ENCODE data around the gene NUFIP2.
"Not testable (repeated sequence)": the region's sequence is repeated elsewhere in the genome, so short reads cannot be mapped to it uniquely, and the experiment has no call there.

The NUFIP2 gene

GRCh38 chr17:29293890-29294579, at the start of gene NUFIP2:
Gene NUFIP2, minus strand, starts transcription at chr17:29294148. Its CDS starts 89 bp downstream, at chr17:29294059.
- peak; percentile 98 to 99 (median 98) for DNase-seq

GRCh38 chr17:29342158-29342765, 48.3 kb upstream of the NUFIP2 start:
- no peak for DNase-seq

GRCh38 chr17:29341726-29342125, 47.8 kb upstream of the NUFIP2 start:
- DNase-seq, result no peak

- not testable (repeated sequence) for DNase-seq
These were observed 45.1 kb upstream of the NUFIP2 start for GRCh38 chr17:29339016-29339415.

- no peak for DNase-seq
These were observed 37.7 kb upstream of the NUFIP2 start for GRCh38 chr17:29331708-29332085.

- DNase-seq, result no peak
These were observed 37.2 kb upstream of the NUFIP2 start for GRCh38 chr17:29331075-29331707.

GRCh38 chr17:29327412-29327811, 33.5 kb upstream of the NUFIP2 start:
- no peak for DNase-seq

- no peak for DNase-seq
These were observed 32.3 kb upstream of the NUFIP2 start for GRCh38 chr17:29326023-29326813.

GRCh38 chr17:29322363-29322762, 28.4 kb upstream of the NUFIP2 start:
- DNase-seq, result no peak

GRCh38 chr17:29303386-29303785, 9.4 kb upstream of the NUFIP2 start:
- no peak for DNase-seq

- DNase-seq, result no peak
These were observed 5.1 kb upstream of the NUFIP2 start for GRCh38 chr17:29299031-29299430.

- no peak for DNase-seq
These were observed 1.5 kb upstream of the NUFIP2 start for GRCh38 chr17:29295420-29295819.

- no peak for DNase-seq
These were observed 592 bp upstream of the NUFIP2 start for GRCh38 chr17:29294580-29294900.

- DNase-seq, result peak; percentile 49 to 87 (median 76)
These were observed 707 bp downstream of the NUFIP2 start for GRCh38 chr17:29292992-29293889.

- peak; percentile 30 to 74 (median 70) for DNase-seq
These were observed 1.6 kb downstream of the NUFIP2 start for GRCh38 chr17:29292071-29292991.

GRCh38 chr17:29291163-29291752, 2.7 kb downstream of the NUFIP2 start:
- DNase-seq, result peak; percentile 30 to 76 (median 56)

GRCh38 chr17:29289852-29290251, 4.1 kb downstream of the NUFIP2 start:
- DNase-seq, result no peak

- DNase-seq, result no peak
These were observed 10.0 kb downstream of the NUFIP2 start for GRCh38 chr17:29283961-29284360.

GRCh38 chr17:29283496-29283895, 10.5 kb downstream of the NUFIP2 start:
- no peak for DNase-seq

GRCh38 chr17:29279397-29280070, 14.4 kb downstream of the NUFIP2 start:
- DNase-seq, result no peak
